Activated gamma-delta T cell treated with anti-CD3 and anti-CD28 coated beads, Interleukin-2, amount 50 U/mL, for 16 hours (primary cell): ENCODE data around the gene GNB4.

Experiments used
- DNase-seq: peaks from one replicate; pipeline ENCODE4 v3.0.0-alpha.2; 2020; ENCODE audit warnings: low read depth

The GNB4 gene

GRCh38 chr3:179451265-179452175 is at the start of gene GNB4:
GNB4 (minus strand) TSS chr3:179451470; CDS start chr3:179426200, 25,270 bp downstream.
- DNase-seq: peak; percentile 2

- DNase-seq: no peak
Measured at GRCh38 chr3:179495483-179495882, 44.2 kb upstream of the GNB4 start.

GRCh38 chr3:179493260-179493659 is 42.0 kb upstream of the GNB4 start:
- no peak for DNase-seq

- DNase-seq: no peak
Measured at GRCh38 chr3:179488213-179488612, 36.9 kb upstream of the GNB4 start.

- DNase-seq: no peak
Measured at GRCh38 chr3:179486806-179487205, 35.5 kb upstream of the GNB4 start.

- no peak for DNase-seq
Measured at GRCh38 chr3:179482857-179483256, 31.6 kb upstream of the GNB4 start.

- DNase-seq: no peak
Measured at GRCh38 chr3:179476215-179476614, 24.9 kb upstream of the GNB4 start.

- no peak for DNase-seq
Measured at GRCh38 chr3:179474480-179474879, 23.2 kb upstream of the GNB4 start.

GRCh38 chr3:179473565-179473964 is 22.3 kb upstream of the GNB4 start:
- DNase-seq: no peak

GRCh38 chr3:179464323-179465092 is 13.2 kb upstream of the GNB4 start:
- no peak for DNase-seq

GRCh38 chr3:179463319-179463718 is 12.0 kb upstream of the GNB4 start:
- DNase-seq: no peak

- DNase-seq: no peak
Measured at GRCh38 chr3:179460260-179460659, 9.0 kb upstream of the GNB4 start.

GRCh38 chr3:179455954-179456353 is 4.7 kb upstream of the GNB4 start:
- no peak for DNase-seq

GRCh38 chr3:179454887-179455286 is 3.6 kb upstream of the GNB4 start:
- no peak for DNase-seq

GRCh38 chr3:179453967-179454366 is 2.7 kb upstream of the GNB4 start:
- DNase-seq: no peak

- DNase-seq: no peak
Measured at GRCh38 chr3:179452872-179453271, 1.6 kb upstream of the GNB4 start.

- DNase-seq: no peak
Measured at GRCh38 chr3:179452176-179452564, 900 bp upstream of the GNB4 start.

- DNase-seq: no peak
Measured at GRCh38 chr3:179450901-179451264, 387 bp downstream of the GNB4 start.

- no peak for DNase-seq
Measured at GRCh38 chr3:179450261-179450701, 989 bp downstream of the GNB4 start.

GRCh38 chr3:179449636-179450035 is 1.6 kb downstream of the GNB4 start:
- no peak for DNase-seq

GRCh38 chr3:179447251-179447650 is 4.0 kb downstream of the GNB4 start:
- no peak for DNase-seq

- DNase-seq: no peak
Measured at GRCh38 chr3:179446501-179446900, 4.8 kb downstream of the GNB4 start.

- no peak for DNase-seq
Measured at GRCh38 chr3:179438841-179439240, 12.4 kb downstream of the GNB4 start.
